Measurements from ENCODE around the gene OR1Q1. TPM values are rescaled to one million over a fixed set of nuclear protein-coding genes. Genes with fewer than 3 reads are reported as not detected.

The OR1Q1 gene
- total and polyA plus RNA-seq, 2 experiments from 2014 or later = not detected

DNA sequence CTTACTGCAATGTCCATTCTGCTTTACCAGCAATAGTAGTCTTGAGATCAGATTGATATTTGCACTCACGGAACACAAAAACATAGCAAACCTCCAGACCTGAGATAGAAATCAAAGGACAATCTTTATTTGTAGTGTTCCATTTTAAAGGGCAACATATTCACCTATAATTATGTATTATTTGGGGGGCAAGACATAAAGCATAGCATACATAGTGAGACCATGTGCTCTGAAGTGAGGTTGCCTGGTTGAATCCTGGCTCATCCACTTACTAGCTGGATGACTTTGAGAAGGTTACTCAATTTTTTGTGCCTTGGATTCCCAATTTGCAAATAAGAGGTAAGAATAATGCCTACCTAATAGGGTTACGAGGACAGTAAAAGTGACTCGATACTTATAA, 43.0 kb downstream of the OR1Q1 start, which contains the start of gene OR1B1:
OR1B1 (minus strand) TSS at position 101 of the 400 bp plus-strand sequence.
- H3K4me3 ChIP-seq = no peak within 1 kb of the TSS
- no peaks in the 10 kb centered on the region for H3K27me3 ChIP-seq
- H3K36me3 ChIP-seq = no peaks in the 10 kb centered on the region
- no peak for DNase-seq (ENCODE audit: low read depth in 1 of 2, low spot score in 1 of 2)
- peaks cover 4% of the 10 kb centered on the region for H3K9me3 ChIP-seq (ENCODE audit: low read depth)
- no peaks in the 10 kb centered on the region for H3K4me1 ChIP-seq (ENCODE audit: low read depth)
- TF ChIP-seq, protein P1, sequence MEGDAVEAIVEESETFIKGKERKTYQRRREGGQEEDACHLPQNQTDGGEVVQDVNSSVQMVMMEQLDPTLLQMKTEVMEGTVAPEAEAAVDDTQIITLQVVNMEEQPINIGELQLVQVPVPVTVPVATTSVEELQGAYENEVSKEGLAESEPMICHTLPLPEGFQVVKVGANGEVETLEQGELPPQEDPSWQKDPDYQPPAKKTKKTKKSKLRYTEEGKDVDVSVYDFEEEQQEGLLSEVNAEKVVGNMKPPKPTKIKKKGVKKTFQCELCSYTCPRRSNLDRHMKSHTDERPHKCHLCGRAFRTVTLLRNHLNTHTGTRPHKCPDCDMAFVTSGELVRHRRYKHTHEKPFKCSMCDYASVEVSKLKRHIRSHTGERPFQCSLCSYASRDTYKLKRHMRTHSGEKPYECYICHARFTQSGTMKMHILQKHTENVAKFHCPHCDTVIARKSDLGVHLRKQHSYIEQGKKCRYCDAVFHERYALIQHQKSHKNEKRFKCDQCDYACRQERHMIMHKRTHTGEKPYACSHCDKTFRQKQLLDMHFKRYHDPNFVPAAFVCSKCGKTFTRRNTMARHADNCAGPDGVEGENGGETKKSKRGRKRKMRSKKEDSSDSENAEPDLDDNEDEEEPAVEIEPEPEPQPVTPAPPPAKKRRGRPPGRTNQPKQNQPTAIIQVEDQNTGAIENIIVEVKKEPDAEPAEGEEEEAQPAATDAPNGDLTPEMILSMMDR (IDR thresholded peaks at IDR 0.05; ENCODE audit: low read depth, low read length) = no peak
- H3K27ac ChIP-seq = no peak within 1 kb of the TSS

DNA sequence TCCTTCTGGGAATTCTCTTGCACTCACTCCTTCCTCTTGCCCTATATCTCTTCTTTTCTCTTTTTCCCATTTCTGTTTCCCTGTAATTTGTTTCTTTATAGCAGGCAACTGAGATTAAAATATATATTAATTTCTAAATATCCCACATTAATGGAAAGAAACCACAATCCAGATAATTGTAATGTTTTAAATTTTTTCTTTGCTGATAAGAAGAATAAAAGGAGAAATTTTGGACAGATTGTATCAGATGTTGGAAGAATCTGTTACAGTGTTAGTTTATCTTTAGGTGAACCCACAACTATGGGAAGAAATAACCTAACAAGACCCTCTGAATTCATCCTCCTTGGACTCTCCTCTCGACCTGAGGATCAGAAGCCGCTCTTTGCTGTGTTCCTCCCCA, 46.9 kb downstream of the OR1Q1 start, which contains the start of gene OR1L1:
OR1L1 (plus strand) TSS at position 301 of the 400 bp plus-strand sequence; CDS start at position 301, 0 bp downstream.
- no peaks in the 10 kb centered on the region for H3K36me3 ChIP-seq
- H3K27ac ChIP-seq = no peak within 1 kb of the TSS
- DNase-seq (ENCODE audit: low read depth in 1 of 2, low spot score in 1 of 2) = no peak
- H3K4me3 ChIP-seq = no peak within 1 kb of the TSS
- peaks cover 4% of the 10 kb centered on the region for H3K9me3 ChIP-seq (ENCODE audit: low read depth)
- TF ChIP-seq, protein P1 (IDR thresholded peaks at IDR 0.05; ENCODE audit: low read depth, low read length) = no peak
- H3K27me3 ChIP-seq = no peaks in the 10 kb centered on the region
- no peaks in the 10 kb centered on the region for H3K4me1 ChIP-seq (ENCODE audit: low read depth)

Other genes starting within 250 kb of the OR1Q1 start
- 0.74 and 1.2 TPM in 2 replicates for gene PTGS1, start 243.7 kb upstream of the OR1Q1 start, total RNA-seq
- 1.4 TPM in 1 of 2 replicates, not detected in the other for gene PTGS1, start 243.7 kb upstream of the OR1Q1 start, polyA plus RNA-seq
- gene OR1J1, start 136.8 kb upstream of the OR1Q1 start, total RNA-seq = not detected in 2 replicates
- not detected in 2 replicates for gene OR1J1, start 136.8 kb upstream of the OR1Q1 start, polyA plus RNA-seq
- gene OR1J2, start 103.9 kb upstream of the OR1Q1 start, total RNA-seq = not detected in 2 replicates
- not detected in 2 replicates for gene OR1J2, start 103.9 kb upstream of the OR1Q1 start, polyA plus RNA-seq
- gene OR1J4, start 95.6 kb upstream of the OR1Q1 start, total RNA-seq = not detected in 2 replicates
- not detected in 2 replicates for gene OR1J4, start 95.6 kb upstream of the OR1Q1 start, polyA plus RNA-seq
- not detected in 2 replicates for gene OR1N1, start 87.4 kb upstream of the OR1Q1 start, total RNA-seq
- gene OR1N1, start 87.4 kb upstream of the OR1Q1 start, polyA plus RNA-seq = not detected in 2 replicates
- not detected in 2 replicates for gene OR1N2, start 61.6 kb upstream of the OR1Q1 start, total RNA-seq
- not detected in 2 replicates for gene OR1N2, start 61.6 kb upstream of the OR1Q1 start, polyA plus RNA-seq
- not detected in 2 replicates for gene OR1L8, start 31.4 kb upstream of the OR1Q1 start, total RNA-seq
- not detected in 2 replicates for gene OR1L8, start 31.4 kb upstream of the OR1Q1 start, polyA plus RNA-seq
- gene OR1B1, start 42.9 kb downstream of the OR1Q1 start, total RNA-seq = not detected in 2 replicates
- gene OR1B1, start 42.9 kb downstream of the OR1Q1 start, polyA plus RNA-seq = not detected in 2 replicates
- gene OR1L1, start 47.0 kb downstream of the OR1Q1 start, total RNA-seq = not detected in 2 replicates
- not detected in 2 replicates for gene OR1L1, start 47.0 kb downstream of the OR1Q1 start, polyA plus RNA-seq
- gene OR1L3, start 60.4 kb downstream of the OR1Q1 start, total RNA-seq = not detected in 2 replicates
- not detected in 2 replicates for gene OR1L3, start 60.4 kb downstream of the OR1Q1 start, polyA plus RNA-seq
- not detected in 2 replicates for gene OR1L4, start 109.3 kb downstream of the OR1Q1 start, total RNA-seq
- not detected in 2 replicates for gene OR1L4, start 109.3 kb downstream of the OR1Q1 start, polyA plus RNA-seq
- not detected in 2 replicates for gene OR1L6, start 127.6 kb downstream of the OR1Q1 start, total RNA-seq
- 0.56 TPM in 1 of 2 replicates, not detected in the other for gene OR1L6, start 127.6 kb downstream of the OR1Q1 start, polyA plus RNA-seq
- gene OR5C1, start 174.2 kb downstream of the OR1Q1 start, total RNA-seq = not detected in 2 replicates
- gene OR5C1, start 174.2 kb downstream of the OR1Q1 start, polyA plus RNA-seq = not detected in 2 replicates
- not detected in 2 replicates for gene OR1K1, start 185.4 kb downstream of the OR1Q1 start, total RNA-seq
- 0.20 and 0.44 TPM in 2 replicates for gene OR1K1, start 185.4 kb downstream of the OR1Q1 start, polyA plus RNA-seq
- 17.4 and 20.8 TPM in 2 replicates for gene PDCL, start 213.8 kb downstream of the OR1Q1 start, total RNA-seq
- 14.2 and 15.3 TPM in 2 replicates for gene PDCL, start 213.8 kb downstream of the OR1Q1 start, polyA plus RNA-seq